ENCODE measurements around the gene FNDC3A.
"Not testable (repeated sequence)": the region's sequence is repeated elsewhere in the genome, so short reads cannot be mapped to it uniquely, and the experiment has no call there.

FNDC3A gene

DNA sequence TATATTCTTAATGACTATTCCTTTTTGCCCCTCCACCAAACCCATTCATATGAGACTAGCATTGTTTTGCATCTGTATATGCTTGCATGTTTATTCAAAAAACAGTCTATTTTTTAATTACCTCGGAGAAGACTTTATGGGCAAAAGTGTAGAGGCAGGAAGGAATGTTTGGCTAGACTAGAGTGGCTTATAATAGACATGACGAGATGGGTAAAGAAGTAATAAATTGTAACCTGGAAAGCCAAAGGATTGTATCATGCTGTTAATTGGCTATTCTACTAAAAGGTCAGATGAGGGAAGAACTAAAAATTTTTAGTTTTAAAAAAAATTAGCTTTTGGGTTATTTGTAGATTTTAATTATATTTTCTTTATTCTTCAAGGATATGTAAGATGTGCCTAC is 91.1 kb downstream of the FNDC3A start:
- Histone ChIP-seq H3K27ac (no peak overlapping the region), H3K79me2 (ENCODE audit: insufficient read depth, low read depth) (no peaks in the 10 kb centered on the region), H2AFZ (ENCODE audit: low read depth) (no peak overlapping the region), H3K4me1 (ENCODE audit: low read depth, poor library complexity, severe bottlenecking) (no peaks in the 10 kb centered on the region), H3K4me2 (no peak overlapping the region), H3K36me3 (ENCODE audit: insufficient read depth) (no peaks in the 10 kb centered on the region), H3K9ac (no peak overlapping the region), H3K4me3 (IDR thresholded peaks at IDR 0.05; ENCODE audit: insufficient read depth, low read depth, low read length) (no peak overlapping the region), H4K20me1 (ENCODE audit: insufficient read depth) (no peaks in the 10 kb centered on the region), H3K27me3 (ENCODE audit: insufficient read depth, low read depth) (no peaks in the 10 kb centered on the region)
- TF ChIP-seq, protein P1, sequence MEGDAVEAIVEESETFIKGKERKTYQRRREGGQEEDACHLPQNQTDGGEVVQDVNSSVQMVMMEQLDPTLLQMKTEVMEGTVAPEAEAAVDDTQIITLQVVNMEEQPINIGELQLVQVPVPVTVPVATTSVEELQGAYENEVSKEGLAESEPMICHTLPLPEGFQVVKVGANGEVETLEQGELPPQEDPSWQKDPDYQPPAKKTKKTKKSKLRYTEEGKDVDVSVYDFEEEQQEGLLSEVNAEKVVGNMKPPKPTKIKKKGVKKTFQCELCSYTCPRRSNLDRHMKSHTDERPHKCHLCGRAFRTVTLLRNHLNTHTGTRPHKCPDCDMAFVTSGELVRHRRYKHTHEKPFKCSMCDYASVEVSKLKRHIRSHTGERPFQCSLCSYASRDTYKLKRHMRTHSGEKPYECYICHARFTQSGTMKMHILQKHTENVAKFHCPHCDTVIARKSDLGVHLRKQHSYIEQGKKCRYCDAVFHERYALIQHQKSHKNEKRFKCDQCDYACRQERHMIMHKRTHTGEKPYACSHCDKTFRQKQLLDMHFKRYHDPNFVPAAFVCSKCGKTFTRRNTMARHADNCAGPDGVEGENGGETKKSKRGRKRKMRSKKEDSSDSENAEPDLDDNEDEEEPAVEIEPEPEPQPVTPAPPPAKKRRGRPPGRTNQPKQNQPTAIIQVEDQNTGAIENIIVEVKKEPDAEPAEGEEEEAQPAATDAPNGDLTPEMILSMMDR (conservative IDR thresholded peaks at IDR 0.05; ENCODE audit: low read depth, low read length) = no peak

DNA sequence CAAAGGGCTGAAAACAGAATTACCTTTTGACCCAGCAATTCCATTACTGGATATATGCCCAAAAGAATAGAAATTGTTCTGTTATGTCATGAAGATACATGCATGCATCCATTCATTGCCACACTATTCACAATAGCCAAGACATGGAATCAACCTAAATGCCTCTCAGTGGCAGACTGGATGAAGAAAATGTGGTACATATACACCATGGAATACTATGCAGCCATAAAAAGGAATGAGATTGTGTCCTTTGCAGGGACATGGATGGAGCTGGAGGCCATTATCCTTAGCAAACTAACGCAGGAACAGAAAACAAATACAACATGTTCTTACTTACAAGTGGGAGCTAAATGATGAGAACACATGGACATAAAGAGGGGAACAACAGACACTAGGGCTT is 92.8 kb downstream of the FNDC3A start:
- H3K4me1 ChIP-seq (ENCODE audit: low read depth, poor library complexity, severe bottlenecking); H2AFZ ChIP-seq (ENCODE audit: low read depth); H3K27me3 ChIP-seq (ENCODE audit: insufficient read depth, low read depth); H3K27ac ChIP-seq; H3K79me2 ChIP-seq (ENCODE audit: insufficient read depth, low read depth); H3K4me3 ChIP-seq (IDR thresholded peaks at IDR 0.05; ENCODE audit: insufficient read depth, low read depth, low read length); H3K4me2 ChIP-seq; H4K20me1 ChIP-seq (ENCODE audit: insufficient read depth); H3K36me3 ChIP-seq (ENCODE audit: insufficient read depth); H3K9ac ChIP-seq: not testable (repeated sequence)

DNA sequence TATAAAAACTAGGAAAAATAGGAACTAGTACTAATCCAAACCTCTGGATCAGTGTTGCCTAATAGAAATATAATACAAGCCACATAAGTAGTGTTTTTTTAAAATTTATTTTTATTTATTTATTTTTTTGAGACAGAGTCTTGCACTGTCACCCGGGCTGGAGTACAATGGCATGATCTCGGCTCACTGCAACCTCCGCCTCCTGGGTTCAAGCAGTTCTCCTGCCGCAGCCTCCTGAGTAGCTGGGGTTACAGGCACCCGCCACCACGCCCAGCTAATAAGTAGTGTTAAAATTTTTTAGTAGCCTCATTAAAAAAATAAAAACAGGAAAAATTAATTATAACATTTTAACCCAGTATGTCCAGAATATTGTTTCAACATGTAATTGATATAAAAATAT is 94.3 kb downstream of the FNDC3A start:
- H4K20me1 ChIP-seq (ENCODE audit: insufficient read depth); H3K36me3 ChIP-seq (ENCODE audit: insufficient read depth); H2AFZ ChIP-seq (ENCODE audit: low read depth); H3K4me1 ChIP-seq (ENCODE audit: low read depth, poor library complexity, severe bottlenecking); H3K4me2 ChIP-seq; H3K4me3 ChIP-seq (IDR thresholded peaks at IDR 0.05; ENCODE audit: insufficient read depth, low read depth, low read length); H3K9ac ChIP-seq; H3K27ac ChIP-seq; H3K27me3 ChIP-seq (ENCODE audit: insufficient read depth, low read depth); H3K79me2 ChIP-seq (ENCODE audit: insufficient read depth, low read depth): not testable (repeated sequence)

DNA sequence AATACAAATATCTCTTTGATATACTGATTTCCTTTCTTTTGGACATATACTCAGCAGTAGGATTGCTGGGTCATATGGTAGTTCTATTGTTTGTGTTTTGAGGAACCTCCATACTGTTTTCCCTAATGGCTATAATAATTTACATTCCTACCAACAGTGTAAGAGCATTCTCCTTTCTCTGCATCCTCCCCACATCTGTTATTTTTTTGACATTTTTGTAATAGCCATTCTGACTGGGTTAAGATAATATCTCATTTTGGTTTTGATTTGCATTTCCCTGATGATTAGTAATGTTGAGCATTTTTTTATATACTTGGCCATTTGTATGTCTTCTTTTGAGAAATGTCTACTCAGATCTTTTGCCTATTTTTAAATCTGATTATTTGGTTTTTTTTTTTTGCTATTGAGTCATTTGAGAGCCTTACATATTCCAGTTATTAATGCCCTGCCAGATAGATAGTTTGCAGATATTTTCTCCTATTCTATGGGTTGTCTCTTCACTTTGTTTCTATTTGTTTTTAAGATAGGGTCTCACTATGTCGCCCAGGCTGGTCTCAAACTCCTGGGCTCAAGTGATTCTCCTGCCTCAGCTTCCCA is 95.7 kb downstream of the FNDC3A start:
- Histone ChIP-seq H3K79me2 (ENCODE audit: insufficient read depth, low read depth) (no peaks in the 10 kb centered on the region), H3K4me2 (no peak overlapping the region), H4K20me1 (ENCODE audit: insufficient read depth) (no peaks in the 10 kb centered on the region), H2AFZ (ENCODE audit: low read depth) (no peak overlapping the region), H3K4me3 (IDR thresholded peaks at IDR 0.05; ENCODE audit: insufficient read depth, low read depth, low read length) (no peak overlapping the region), H3K27me3 (ENCODE audit: insufficient read depth, low read depth) (no peaks in the 10 kb centered on the region), H3K4me1 (ENCODE audit: low read depth, poor library complexity, severe bottlenecking) (no peaks in the 10 kb centered on the region), H3K36me3 (ENCODE audit: insufficient read depth) (no peaks in the 10 kb centered on the region), H3K27ac (no peak overlapping the region), H3K9ac (no peak overlapping the region)
- TF ChIP-seq, protein P1 (conservative IDR thresholded peaks at IDR 0.05; ENCODE audit: low read depth, low read length) = no peak

DNA sequence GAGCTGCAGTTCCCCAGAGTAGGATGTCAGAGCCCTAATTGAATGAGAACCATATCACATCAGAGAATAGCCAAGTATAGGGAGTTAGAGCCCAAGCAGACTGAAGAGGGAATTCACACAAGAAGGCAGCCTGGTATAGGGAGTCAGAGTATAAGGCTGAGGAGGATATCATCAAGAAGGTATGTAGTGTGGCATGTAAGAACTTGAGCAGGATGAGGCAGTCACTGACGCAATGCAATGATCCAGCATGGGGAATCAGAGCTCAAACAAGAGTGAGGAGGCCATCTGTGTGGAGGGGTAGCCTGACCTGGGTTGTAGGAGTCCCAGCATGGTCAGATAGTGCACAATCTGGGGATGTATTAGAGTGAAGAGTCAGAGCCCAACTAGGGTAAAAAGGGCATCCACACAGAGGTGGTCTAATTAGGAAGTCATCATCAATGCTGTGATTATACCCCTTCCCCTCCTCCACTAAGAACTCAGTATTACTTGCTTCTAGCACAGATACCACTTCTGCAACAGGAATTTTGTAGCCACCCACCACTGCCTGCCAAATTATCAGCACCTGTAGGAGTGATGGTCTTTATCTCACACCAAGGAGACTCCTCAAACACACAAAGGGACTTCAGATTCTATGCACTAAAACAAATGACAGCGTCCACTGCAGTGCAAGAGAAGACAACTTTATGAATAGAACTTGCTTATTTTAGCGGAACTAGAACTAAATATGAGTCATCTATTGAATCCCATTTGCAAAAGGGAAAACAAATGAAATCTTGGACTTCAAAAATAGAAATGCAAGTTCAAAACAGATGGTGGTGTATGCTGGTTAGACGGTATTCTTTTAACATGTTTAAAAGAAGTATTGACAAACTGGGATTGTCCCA is 107.2 kb downstream of the FNDC3A start:
- no peak overlapping the region for H3K27ac ChIP-seq
- H3K36me3 ChIP-seq (ENCODE audit: insufficient read depth) = no peaks in the 10 kb centered on the region
- H3K79me2 ChIP-seq (ENCODE audit: insufficient read depth, low read depth) = no peaks in the 10 kb centered on the region

More for the DNA sequence above, 107.2 kb downstream of the FNDC3A start:
- Histone ChIP-seq H3K4me3 (IDR thresholded peaks at IDR 0.05; ENCODE audit: insufficient read depth, low read depth, low read length) (no peak overlapping the region), H3K4me1 (ENCODE audit: low read depth, poor library complexity, severe bottlenecking) (no peaks in the 10 kb centered on the region), H2AFZ (ENCODE audit: low read depth) (no peak overlapping the region), H3K4me2 (no peak overlapping the region), H3K9ac (no peak overlapping the region), H4K20me1 (ENCODE audit: insufficient read depth) (no peaks in the 10 kb centered on the region), H3K27me3 (ENCODE audit: insufficient read depth, low read depth) (no peaks in the 10 kb centered on the region)
- TF ChIP-seq, protein P1 (conservative IDR thresholded peaks at IDR 0.05; ENCODE audit: low read depth, low read length) = no peak

Measured in KMS-11 (cell line).